ENCODE results near the gene SLC26A5.

- TF ChIP-seq CTCF (IDR thresholded peaks at IDR 0.05; ENCODE audit: low read depth, low read length) (no peak), POLR2A (IDR thresholded peaks at IDR 0.05; ENCODE audit: extremely low read depth, insufficient read length) (no peak), MYC (IDR thresholded peaks at IDR 0.05; ENCODE audit: low read depth, low read length) (no peak)
- TF ChIP-seq, protein P1, sequence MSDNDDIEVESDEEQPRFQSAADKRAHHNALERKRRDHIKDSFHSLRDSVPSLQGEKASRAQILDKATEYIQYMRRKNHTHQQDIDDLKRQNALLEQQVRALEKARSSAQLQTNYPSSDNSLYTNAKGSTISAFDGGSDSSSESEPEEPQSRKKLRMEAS (IDR thresholded peaks at IDR 0.05; ENCODE audit: low read depth, low read length) = no peak
Measured at GRCh38 chr7:103391976-103392375, 54.0 kb downstream of the SLC26A5 start.
